Measurements from ENCODE around the gene UGT1A7.

UGT1A7 gene

DNA sequence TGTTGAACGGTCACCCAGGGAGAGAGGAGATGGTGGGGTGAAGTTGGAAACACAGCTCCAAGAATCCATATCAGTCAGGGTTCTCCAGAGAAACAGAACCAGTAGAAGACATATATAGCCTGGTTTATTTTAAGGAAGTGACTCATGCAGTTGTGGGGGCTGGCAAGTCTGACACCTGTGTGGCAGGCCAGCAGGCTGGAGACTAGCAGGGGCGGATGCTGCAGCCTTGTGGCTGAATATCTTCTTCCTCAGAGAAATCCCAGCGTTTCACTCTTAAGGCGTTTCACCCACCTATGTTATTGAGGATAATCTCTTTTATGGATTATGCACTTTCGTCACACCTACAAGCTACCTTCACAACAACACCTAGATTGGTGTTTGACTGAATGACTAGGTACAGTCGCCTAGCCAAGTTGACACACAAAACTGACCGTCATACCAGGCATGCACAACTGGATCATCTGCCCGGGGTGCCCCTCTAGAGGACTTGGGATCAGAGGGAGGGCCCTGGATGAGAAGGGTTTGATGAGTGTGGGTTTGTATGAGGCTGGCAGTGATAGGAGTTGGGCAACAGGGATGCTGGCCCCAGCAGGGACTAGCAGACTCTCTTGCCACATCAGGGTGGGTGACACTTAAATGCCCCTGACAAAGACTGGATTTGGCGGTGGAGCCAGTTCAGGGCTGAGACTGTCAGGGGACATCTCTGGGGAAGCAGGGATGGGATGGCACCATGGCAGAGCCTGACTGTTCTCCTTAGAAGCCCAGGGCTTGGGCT is 119.8 kb downstream of the UGT1A7 start:
- DNase-seq = no peak

- DNase-seq = no peak
Observed at GRCh38 chr2:233802132-233802815, 120.6 kb downstream of the UGT1A7 start.

DNA sequence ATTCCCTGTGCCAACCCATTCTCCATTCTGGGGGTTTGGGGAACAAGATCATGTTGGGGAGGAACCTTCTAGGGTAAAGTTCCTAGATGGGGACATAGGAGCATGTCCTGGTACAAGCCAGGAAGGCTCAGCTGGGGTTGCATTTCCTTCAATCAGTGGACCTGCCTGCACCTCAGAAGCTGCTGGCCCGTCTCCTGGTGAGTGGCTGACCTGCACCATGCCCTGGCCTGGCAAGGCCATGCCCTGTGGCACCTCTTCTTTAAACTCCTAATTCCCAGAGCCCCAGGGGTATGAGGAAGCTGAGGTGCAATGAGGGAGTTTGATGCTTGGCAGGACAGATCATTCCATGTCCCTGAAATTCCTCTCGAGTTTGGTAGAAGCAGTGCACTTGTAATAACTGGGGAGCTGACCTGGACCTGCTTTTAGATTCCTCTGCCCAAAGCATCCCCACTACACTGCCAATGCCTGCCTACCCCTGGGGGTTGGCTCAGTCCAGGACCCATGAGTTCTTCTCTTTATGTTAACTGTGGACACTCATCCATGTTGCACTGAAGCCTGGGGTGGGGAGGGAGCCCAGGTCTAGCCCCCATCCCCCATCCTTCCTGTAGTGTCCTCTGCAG is 121.7 kb downstream of the UGT1A7 start:
- no peak for DNase-seq

- peak; percentile 6 for DNase-seq
Observed at GRCh38 chr2:233803994-233804393, 122.3 kb downstream of the UGT1A7 start.

- DNase-seq = no peak
Observed at GRCh38 chr2:233807215-233807865, 125.6 kb downstream of the UGT1A7 start.

DNA sequence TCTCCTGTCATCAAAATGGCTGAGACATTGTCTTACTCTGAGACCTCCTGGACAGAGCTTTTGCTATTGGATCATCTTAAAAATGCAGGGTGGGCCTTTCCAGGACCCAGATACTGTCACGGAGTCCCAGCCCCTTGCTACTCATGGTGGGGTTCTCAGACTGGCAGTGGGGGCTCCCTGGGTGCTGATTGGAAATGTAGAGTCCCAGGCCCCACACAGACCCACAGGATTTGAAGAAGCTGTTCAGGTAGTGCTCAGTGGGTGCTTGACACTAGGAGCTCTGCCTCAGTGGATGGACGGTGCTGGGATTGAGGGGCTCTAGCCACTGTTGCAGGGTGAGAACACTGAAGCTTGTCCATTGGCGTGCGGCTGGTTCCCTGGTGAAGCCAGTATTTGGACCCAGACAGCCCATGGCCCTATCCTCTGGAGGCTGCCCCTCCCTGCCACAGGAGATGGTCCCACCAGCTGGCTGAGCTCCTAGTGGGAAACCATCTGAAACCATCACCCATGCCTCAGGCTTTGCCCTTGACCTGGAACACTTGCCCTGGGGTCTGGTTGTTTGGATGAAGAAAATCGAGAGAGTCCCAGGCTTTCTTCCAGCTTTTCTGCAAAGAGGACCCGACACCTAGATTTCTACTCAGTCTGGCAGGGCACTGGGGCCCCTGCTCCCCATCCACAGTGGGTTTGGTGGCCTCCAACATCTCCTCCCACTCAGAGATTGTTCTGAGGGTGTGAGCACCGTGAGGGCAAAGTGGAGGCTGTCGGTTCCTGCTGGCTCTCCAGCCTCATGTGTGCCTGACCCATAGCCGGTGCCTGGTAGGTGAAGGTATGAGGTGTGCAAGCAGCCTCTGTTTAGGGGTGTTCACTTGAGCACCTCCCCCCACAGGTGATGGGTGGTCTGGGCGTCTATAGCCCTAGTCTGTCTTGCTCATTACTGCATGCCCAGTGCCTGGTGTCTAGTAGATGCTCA is 126.5 kb downstream of the UGT1A7 start:
- DNase-seq = no peak

GRCh38 chr2:233810385-233810784 is 128.7 kb downstream of the UGT1A7 start:
- no peak for DNase-seq

- no peak for DNase-seq
Observed at GRCh38 chr2:233811087-233811486, 129.4 kb downstream of the UGT1A7 start.

DNA sequence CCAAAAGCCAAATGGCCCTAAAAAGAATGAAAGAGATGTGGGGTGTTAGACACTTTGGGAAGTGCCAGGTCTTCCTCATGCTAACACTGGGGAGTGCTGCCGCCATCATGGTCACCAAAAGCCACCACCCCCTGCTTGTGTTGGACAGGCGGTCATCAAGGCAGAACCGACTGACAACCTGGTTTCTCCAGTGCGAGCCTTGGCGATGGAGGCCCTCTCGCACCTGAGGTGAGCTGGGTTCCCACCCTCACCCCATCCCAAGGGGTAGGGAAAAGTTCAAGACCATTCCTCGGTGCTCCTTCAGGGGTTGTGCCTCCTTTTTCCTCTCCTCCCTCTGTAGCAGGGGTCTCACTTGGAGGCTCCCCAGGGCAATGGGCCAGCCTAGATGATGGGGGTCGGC is 130.0 kb downstream of the UGT1A7 start:
- no peak for DNase-seq

- DNase-seq = peak; percentile 7
Observed at GRCh38 chr2:233813236-233814055, 131.7 kb downstream of the UGT1A7 start.

DNA sequence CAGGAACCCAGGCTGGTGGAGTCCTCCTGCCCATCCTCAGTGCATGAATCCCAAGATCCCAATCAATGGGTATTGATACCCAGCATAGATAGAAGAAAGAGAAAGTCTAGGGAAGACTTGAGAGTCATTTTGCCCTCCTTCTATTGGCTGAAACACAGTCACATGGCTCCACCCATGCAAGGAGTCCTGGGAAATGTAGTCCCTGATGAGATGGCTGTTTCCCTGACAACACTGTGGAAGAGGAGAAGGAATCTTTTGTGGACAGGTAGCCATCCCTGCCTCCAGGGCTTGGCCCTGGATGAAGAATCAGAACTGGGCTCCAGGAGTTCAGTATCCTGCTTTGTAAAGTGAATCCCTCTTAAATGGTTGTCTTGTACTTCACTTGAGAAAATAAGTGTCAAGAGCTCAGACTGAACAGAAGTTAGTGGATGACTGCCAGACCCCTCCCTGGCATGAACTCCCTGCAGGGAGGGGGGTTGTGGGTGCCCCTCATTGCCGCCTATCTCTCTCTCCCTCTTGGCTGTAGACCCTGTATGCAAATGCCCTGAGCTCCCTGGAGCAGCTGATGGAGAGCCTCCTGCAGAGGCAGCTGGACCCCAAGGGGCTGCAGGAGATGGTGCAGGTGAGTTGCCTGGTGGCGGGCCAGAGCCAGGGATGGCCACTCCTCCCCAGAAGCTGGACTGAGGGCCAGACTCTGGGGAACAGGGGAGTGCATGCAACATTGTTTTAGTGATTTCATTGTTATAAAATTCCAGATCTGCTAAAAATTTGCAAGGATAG is 132.5 kb downstream of the UGT1A7 start:
- DNase-seq = peak; percentile 9

- no peak for DNase-seq
Observed at GRCh38 chr2:233815861-233816260, 134.2 kb downstream of the UGT1A7 start.

- peak; percentile 3 for DNase-seq
Observed at GRCh38 chr2:233816334-233816733, 134.6 kb downstream of the UGT1A7 start.

DNA sequence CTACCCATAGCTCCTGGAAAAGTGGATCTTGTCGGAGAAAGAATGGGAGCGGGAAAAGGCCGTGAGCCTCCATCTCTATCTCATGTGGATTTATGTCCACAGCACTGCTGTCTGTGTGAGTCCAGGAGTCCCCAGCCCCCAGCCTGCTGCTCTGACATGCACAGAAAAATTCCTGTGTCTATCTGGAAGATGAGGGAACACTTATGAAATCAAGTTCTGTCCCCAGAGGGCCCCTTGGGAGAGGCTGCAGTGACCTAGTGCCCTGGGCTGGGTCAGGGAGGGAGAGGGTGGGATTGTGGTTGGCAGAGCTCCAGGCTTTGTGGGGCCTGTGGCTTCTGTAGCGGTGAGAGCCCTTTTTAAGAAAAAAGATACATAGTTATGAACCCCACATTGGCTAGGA is 135.1 kb downstream of the UGT1A7 start:
- peak; percentile 13 for DNase-seq

DNA sequence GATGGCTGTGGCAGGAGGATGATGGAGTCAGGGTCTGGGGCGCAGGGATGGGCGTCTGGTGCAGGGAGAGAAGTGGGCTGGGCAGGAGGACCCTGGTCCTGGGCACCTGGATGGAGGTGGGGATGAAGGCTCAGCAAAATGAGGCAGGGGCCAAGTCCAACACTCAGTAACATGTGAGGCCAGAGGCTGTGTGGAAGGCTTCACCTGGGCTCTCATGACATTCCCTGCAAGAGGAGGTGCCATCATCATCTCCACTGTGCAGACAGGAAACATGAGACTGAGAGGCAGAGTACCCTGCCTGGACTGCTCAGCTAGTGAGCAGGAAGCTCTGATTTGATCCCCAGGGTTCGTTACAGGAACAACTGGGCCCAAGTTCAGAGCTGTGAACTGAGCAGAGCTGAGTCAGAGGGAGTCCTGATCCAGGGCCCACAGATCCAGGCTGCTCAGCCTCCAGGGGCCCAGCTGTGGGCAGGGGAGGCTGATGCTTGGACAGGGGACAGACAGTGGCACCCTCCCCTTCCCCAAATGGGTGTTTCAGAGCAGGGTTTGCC is 135.7 kb downstream of the UGT1A7 start:
- peak; percentile 11 for DNase-seq

DNA sequence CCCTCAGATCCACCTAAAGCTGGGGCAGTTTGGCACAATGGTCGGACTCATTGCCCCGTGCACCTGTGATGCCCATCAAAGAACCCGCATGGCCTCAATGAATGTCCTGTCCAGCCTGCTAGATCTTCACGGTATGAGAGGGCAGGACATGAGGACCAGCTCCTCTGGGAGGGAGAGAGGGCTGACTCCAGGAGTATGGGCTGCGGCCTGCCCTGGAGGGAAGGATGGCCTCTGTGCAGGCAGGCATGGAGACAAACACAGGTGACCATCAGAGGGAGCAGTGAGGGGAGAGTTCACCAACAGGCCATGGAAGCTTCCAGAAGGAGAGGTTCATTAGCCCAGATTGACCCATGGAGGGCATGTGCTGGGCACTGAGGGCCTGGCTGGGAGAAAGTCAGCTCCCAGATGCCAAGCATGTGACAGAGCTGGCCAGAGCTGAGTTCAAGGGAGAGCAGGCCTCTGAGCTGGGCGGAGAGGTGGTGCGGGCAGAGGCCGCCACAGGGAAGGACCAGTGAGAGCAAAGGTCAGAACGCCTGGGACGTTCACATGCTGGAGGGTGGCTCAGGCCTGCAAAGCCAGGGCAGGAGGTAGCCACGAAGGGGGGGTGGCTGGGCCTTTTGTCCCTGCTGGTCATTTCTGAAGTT is 136.4 kb downstream of the UGT1A7 start:
- DNase-seq = peak; percentile 7

- DNase-seq = peak; percentile 7
Observed at GRCh38 chr2:233818639-233819621, 137.2 kb downstream of the UGT1A7 start.
